ENCODE measurements around the gene ABCC1. TPM values are rescaled to one million over a fixed set of nuclear protein-coding genes. Genes with fewer than 3 reads are reported as not detected.

The ABCC1 gene
- total RNA-seq, 1 experiment from 2014 or later: 56.4 TPM

DNA sequence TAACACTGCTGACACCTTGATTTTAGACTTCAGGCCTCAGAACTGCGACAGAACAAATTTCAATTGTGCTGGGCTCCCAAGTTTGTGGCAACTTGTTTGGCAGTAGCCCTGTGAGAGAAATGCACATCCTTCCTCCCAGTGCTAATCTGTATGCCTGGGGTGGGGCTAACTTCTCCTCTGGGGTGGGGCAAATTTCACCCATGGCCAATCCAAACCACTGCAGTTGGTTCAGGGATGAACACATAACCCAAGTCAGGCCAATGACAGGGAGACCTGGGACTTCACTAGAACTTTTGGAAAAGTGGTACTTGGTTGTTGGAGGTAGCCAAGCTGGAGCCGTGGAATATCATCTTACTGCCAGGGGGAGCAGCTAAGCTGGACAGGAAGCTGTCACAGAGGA is 217.5 kb downstream of the ABCC1 start:
- no peak overlapping the region for H2BK12ac ChIP-seq (ENCODE audit: insufficient read length, low read depth, low read length)
- no peak overlapping the region for H3K23ac ChIP-seq (ENCODE audit: insufficient read length, low read depth, low read length)
- no peak overlapping the region for H3T11ph ChIP-seq (ENCODE audit: low read length)
- no peak overlapping the region for H2AFZ ChIP-seq (ENCODE audit: low read length)
- H3K4me1 ChIP-seq (ENCODE audit: insufficient read depth, low read length): no peaks in the 10 kb centered on the region
- Mint-ChIP-seq H3K27me3 (ENCODE audit: low read depth) (peaks cover 6% of the 10 kb centered on the region), H3K9me3 (peaks cover 0 to under 1% of the 10 kb centered on the region in 2 experiments; a peak in 1 of 5 replicates), H3K27ac (no peak overlapping the region), H3K4me3 (no peak overlapping the region; a peak in 1 of 5 replicates), H3K36me3 (ENCODE audit: insufficient read depth in 1 of 3, low read depth in 3 of 3) (no peaks in the 10 kb centered on the region; a peak in 1 of 7 replicates), H3K4me1 (no peaks in the 10 kb centered on the region)
- no peak overlapping the region for H3K14ac ChIP-seq (ENCODE audit: insufficient read depth, low read length)
- H3K56ac ChIP-seq (ENCODE audit: insufficient read length, low read depth, low read length): no peak overlapping the region
- H3K4ac ChIP-seq (ENCODE audit: low read depth, low read length): no peak overlapping the region
- no CpG with 5 or more reads among the region's 2 CpGs for WGBS (ENCODE audit: extremely low coverage, insufficient read length, low lambda C conversion rate)
- H4K20me1 ChIP-seq (ENCODE audit: control insufficient read depth, insufficient read depth, insufficient read length): no peaks in the 10 kb centered on the region
- H4K8ac ChIP-seq (replicated peaks; ENCODE audit: insufficient read length, low read depth, low read length): no peak overlapping the region
- no peak overlapping the region for H4K91ac ChIP-seq (ENCODE audit: insufficient read length, low read depth, low read length)
- H2BK15ac ChIP-seq (ENCODE audit: low read depth, low read length): no peak overlapping the region
- DNase-seq: no peak
- no peaks in the 10 kb centered on the region for H3K9me3 ChIP-seq (ENCODE audit: control insufficient read depth, low read depth, low read length)
- TF ChIP-seq, protein P1, sequence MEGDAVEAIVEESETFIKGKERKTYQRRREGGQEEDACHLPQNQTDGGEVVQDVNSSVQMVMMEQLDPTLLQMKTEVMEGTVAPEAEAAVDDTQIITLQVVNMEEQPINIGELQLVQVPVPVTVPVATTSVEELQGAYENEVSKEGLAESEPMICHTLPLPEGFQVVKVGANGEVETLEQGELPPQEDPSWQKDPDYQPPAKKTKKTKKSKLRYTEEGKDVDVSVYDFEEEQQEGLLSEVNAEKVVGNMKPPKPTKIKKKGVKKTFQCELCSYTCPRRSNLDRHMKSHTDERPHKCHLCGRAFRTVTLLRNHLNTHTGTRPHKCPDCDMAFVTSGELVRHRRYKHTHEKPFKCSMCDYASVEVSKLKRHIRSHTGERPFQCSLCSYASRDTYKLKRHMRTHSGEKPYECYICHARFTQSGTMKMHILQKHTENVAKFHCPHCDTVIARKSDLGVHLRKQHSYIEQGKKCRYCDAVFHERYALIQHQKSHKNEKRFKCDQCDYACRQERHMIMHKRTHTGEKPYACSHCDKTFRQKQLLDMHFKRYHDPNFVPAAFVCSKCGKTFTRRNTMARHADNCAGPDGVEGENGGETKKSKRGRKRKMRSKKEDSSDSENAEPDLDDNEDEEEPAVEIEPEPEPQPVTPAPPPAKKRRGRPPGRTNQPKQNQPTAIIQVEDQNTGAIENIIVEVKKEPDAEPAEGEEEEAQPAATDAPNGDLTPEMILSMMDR (conservative IDR thresholded peaks at IDR 0.05): no peak
- no peak overlapping the region for H3K4me2 ChIP-seq (ENCODE audit: insufficient read depth, insufficient read length, low read length)
- H3K79me1 ChIP-seq (ENCODE audit: insufficient read depth, low read depth, low read length, poor library complexity, severe bottlenecking): no peaks in the 10 kb centered on the region
- no peak overlapping the region for H3K18ac ChIP-seq (ENCODE audit: insufficient read length, low read depth, low read length)
- no peak overlapping the region for H2BK120ac ChIP-seq (ENCODE audit: low read depth, low read length, poor library complexity, severe bottlenecking)
- H2BK5ac ChIP-seq (ENCODE audit: insufficient read length, low read length): no peak overlapping the region
- H3K79me2 ChIP-seq (ENCODE audit: insufficient read depth, low read length): no peaks in the 10 kb centered on the region
- no peak overlapping the region for H3K9ac ChIP-seq (ENCODE audit: extremely low read depth, insufficient read length, low read length)
- H2BK20ac ChIP-seq (ENCODE audit: low read depth, low read length, poor library complexity, severe bottlenecking): no peak overlapping the region
- no peaks in the 10 kb centered on the region for H3K27me3 ChIP-seq (ENCODE audit: insufficient read depth, low read length)
- no peak overlapping the region for H2AK5ac ChIP-seq (ENCODE audit: insufficient read length, low read length)
- no peak overlapping the region for H3K27ac ChIP-seq (ENCODE audit: insufficient read length, low read depth, low read length)
- no peak overlapping the region for H4K5ac ChIP-seq (ENCODE audit: insufficient read length, low read depth, low read length)
- H3K23me2 ChIP-seq (ENCODE audit: insufficient read length, low read depth, low read length, poor library complexity, severe bottlenecking): no peaks in the 10 kb centered on the region
